Naive B cell (primary cell): ENCODE data around the gene SLC5A2. TPM values are rescaled to one million over a fixed set of nuclear protein-coding genes. Genes with fewer than 3 reads are reported as not detected.
"Not testable (repeated sequence)": the region's sequence is repeated elsewhere in the genome, so short reads cannot be mapped to it uniquely, and the experiment has no call there.

Source experiments
- ATAC-seq, 2 donors: fragments of 150-1000 bp; cut with Tn5 transposase; 2 replicates each; pipeline ENCODE4 v1.10.0; 2021; ENCODE audit warnings: low read depth in 2 of 2, mild to moderate bottlenecking in 2 of 2, moderate library complexity in 2 of 2
- DNase-seq: peaks from one replicate; pipeline ENCODE4 v3.0.0; 2022
- H3K27ac Mint-ChIP-seq, 6 donors: one replicate each; pipeline ENCODE4 v1.8.0; 2020 to 2022; ENCODE audit warnings: mild to moderate bottlenecking in 6 of 6, mixed read lengths in 6 of 6, moderate library complexity in 5 of 6, inconsistent platforms in 2 of 6
- H3K27me3 Mint-ChIP-seq, 3 donors: one replicate each; pipeline ENCODE4 v1.8.0; 2021 to 2022; ENCODE audit warnings: mixed read lengths in 3 of 3, mild to moderate bottlenecking in 1 of 3
- H3K36me3 Mint-ChIP-seq, 2 donors: one replicate each; pipeline ENCODE4 v1.8.0; 2020 to 2022; ENCODE audit warnings: mixed read lengths in 2 of 2, inconsistent platforms in 1 of 2, mild to moderate bottlenecking in 1 of 2
- H3K4me1 Mint-ChIP-seq, 3 donors: one replicate each; pipeline ENCODE4 v1.8.0; 2020 to 2022; ENCODE audit warnings: mixed read lengths in 3 of 3, inconsistent platforms in 1 of 3, mild to moderate bottlenecking in 1 of 3, moderate library complexity in 1 of 3
- H3K4me3 Mint-ChIP-seq, 8 donors: one replicate each; pipeline ENCODE4 v1.8.0; 2020 to 2022; ENCODE audit warnings: mild to moderate bottlenecking in 8 of 8, mixed read lengths in 8 of 8, moderate library complexity in 8 of 8, inconsistent platforms in 2 of 8
- H3K9me3 Mint-ChIP-seq, 7 donors: one replicate each; pipeline ENCODE4 v1.8.0; 2020 to 2022; ENCODE audit warnings: mixed read lengths in 7 of 7, mild to moderate bottlenecking in 5 of 7, inconsistent platforms in 2 of 7, moderate library complexity in 1 of 7
- polyA plus RNA-seq, 6 donors: library from polyadenylated mRNA; unstranded; fragments of 300-500 nt; fragmentation: Illumina TruSeq; gene quantifications; one replicate each; pipeline ENCODE4 v1.2.3, GENCODE V29; 2021; ENCODE audit warnings: low read depth in 6 of 6

Gene SLC5A2
- polyA plus RNA-seq, 6 donors from 2014 or later: 0.15 to 0.20 (median 0.18) TPM; not detected in 3

GRCh38 chr16:31537362-31538242, 54.7 kb downstream of the SLC5A2 start:
- peaks cover 11 to 34% (median 23%) of the 10 kb centered on the region in 7 donors for H3K9me3 Mint-ChIP-seq
- no peak for ATAC-seq
- H3K4me3 Mint-ChIP-seq: peak overlapping the region in 7 of 8 donors; percentile 42 to 90 (median 76)
- H3K27ac Mint-ChIP-seq: no peak overlapping the region
- no peak for DNase-seq
- H3K4me1 Mint-ChIP-seq: peaks cover 0 to 6% (median 3%) of the 10 kb centered on the region in 3 donors
- H3K27me3 Mint-ChIP-seq: peaks cover 44 to 55% (median 49%) of the 10 kb centered on the region in 3 donors
- H3K36me3 Mint-ChIP-seq: peaks cover 0 to 22% of the 10 kb centered on the region in 2 donors

- Mint-ChIP-seq H3K27me3 (peaks cover 44 to 56% (median 49%) of the 10 kb centered on the region in 3 donors), H3K4me3 (peak overlapping the region in 4 of 8 donors; percentile 45 to 80 (median 54)), H3K9me3 (peaks cover 11 to 38% (median 26%) of the 10 kb centered on the region in 7 donors), H3K36me3 (peaks cover 0 to 23% of the 10 kb centered on the region in 2 donors)
- not testable (repeated sequence) for H3K27ac Mint-ChIP-seq, DNase-seq, H3K4me1 Mint-ChIP-seq, ATAC-seq
Measured at GRCh38 chr16:31538243-31538598, 55.3 kb downstream of the SLC5A2 start.

GRCh38 chr16:31539762-31540161, 56.8 kb downstream of the SLC5A2 start:
- ATAC-seq, H3K27ac Mint-ChIP-seq, H3K4me1 Mint-ChIP-seq, DNase-seq, H3K4me3 Mint-ChIP-seq: not testable (repeated sequence)
- Mint-ChIP-seq H3K36me3 (peaks cover 0 to 23% of the 10 kb centered on the region in 2 donors), H3K27me3 (peaks cover 38 to 65% (median 49%) of the 10 kb centered on the region in 3 donors), H3K9me3 (peaks cover 11 to 45% (median 29%) of the 10 kb centered on the region in 7 donors)

Other genes with a start within 250 kb of the SLC5A2 start
- 1 to 10 TPM in 4 of 6 donors, under 1 TPM in 2; 0.27 to 4.4 (median 1.6) TPM for gene ITGAM, start 223.1 kb upstream of the SLC5A2 start, polyA plus RNA-seq
- gene ITGAX, start 127.9 kb upstream of the SLC5A2 start, polyA plus RNA-seq: 1 to 10 TPM in 2 of 6 donors, under 1 TPM in 2, not detected in 2; 0.57 to 1.1 (median 0.91) TPM
- gene ITGAD, start 89.8 kb upstream of the SLC5A2 start, polyA plus RNA-seq: not detected
- gene COX6A2, start 54.8 kb upstream of the SLC5A2 start, polyA plus RNA-seq: not detected
- gene ZNF843, start 40.3 kb upstream of the SLC5A2 start, polyA plus RNA-seq: under 1 TPM in 1 of 6 donors, not detected in 5; 0.33 TPM
- 1 to 10 TPM; 4.2 to 8.2 (median 6.1) TPM for gene ARMC5, start 23.6 kb upstream of the SLC5A2 start, polyA plus RNA-seq
- gene TGFB1I1, start 11.0 kb upstream of the SLC5A2 start, polyA plus RNA-seq: 1 to 10 TPM in 2 of 6 donors, under 1 TPM in 2, not detected in 2; 0.57 to 1.4 (median 0.94) TPM
- gene RUSF1, start 25.3 kb downstream of the SLC5A2 start, polyA plus RNA-seq: 10 to 100 TPM; 12.6 to 25.3 (median 21.2) TPM
- not detected for gene AHSP, start 44.8 kb downstream of the SLC5A2 start, polyA plus RNA-seq